Uterus (tissue), 2 donors: ENCODE measurements around the gene FBXO3.

Experiments used
- CTCF ChIP-seq, 4 experiments: fragments of 200-600 bp in 2 of 4; fragments of 450-650 bp in 2 of 4; sonication (generic) in 2 of 4; IDR thresholded peaks; one replicate each; pipeline ENCODE4 v1.5.1; 2016 to 2019; ENCODE audit warnings: antibody characterized with exemption in 4 of 4, mild to moderate bottlenecking in 2 of 4, moderate library complexity in 1 of 4
- POLR2A ChIP-seq, 2 donors: fragments of 450-650 bp; IDR thresholded peaks; one replicate each; pipeline ENCODE4 v1.6.1; 2016; ENCODE audit warnings: antibody characterized with exemption in 2 of 2, mild to moderate bottlenecking in 1 of 2, moderate library complexity in 1 of 2

GRCh38 chr11:33700502-33701271, 73.6 kb downstream of the FBXO3 start, which contains the start of gene C11orf91:
- TF ChIP-seq CTCF (IDR thresholded peaks at IDR 0.05) (no peak), POLR2A (IDR thresholded peaks at IDR 0.05) (peak; percentile 46 to 61)
